ENCODE measurements around the gene CREBBP.

CREBBP gene

DNA sequence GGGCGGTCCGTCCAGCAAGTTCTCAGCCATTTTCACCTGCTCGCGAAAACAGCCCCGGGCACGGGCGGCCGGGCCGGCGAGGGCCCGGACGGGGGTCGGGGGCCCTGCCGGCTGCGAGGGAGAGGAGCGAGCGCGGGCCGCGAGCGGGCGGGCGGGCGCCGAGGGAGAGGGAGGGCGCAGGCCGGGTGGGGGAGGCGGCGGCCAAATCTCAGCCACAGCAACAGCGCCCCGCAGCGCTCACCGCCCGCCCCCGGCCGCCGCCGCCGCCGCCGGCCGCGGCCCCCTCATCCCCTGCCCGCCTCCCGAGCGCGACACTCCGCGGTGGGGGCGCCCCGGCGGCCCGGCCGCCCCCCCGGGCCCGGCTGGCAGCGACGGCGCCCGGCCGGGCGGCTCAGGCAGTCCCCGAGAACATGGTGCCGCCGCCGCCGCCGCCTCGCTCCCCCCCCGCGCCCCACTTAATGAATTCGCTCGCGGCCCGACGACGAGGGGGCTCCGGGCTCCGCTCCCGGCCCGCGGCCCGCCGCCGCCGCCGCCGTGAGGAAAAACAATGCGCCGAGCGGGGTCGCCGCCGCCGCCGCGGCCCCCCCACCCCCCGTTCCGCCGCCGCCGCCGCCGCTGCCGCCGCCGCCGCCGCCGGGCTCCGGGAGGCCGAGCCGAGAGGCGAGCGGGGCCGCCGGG, 487 bp downstream of the CREBBP start:
- H3K9ac ChIP-seq (ENCODE audit: insufficient read length, low read depth): peak overlapping the region; percentile 94
- H3K4me1 ChIP-seq (ENCODE audit: insufficient read depth, insufficient read length): peaks cover 5% of the 10 kb centered on the region
- no peak for TF ChIP-seq ZNF274 (IDR thresholded peaks at IDR 0.05; ENCODE audit: low read depth, low read length)
- TF ChIP-seq SUZ12 (IDR thresholded peaks at IDR 0.05; ENCODE audit: extremely low read depth, insufficient read depth, insufficient read length): no peak
- TF ChIP-seq YY1 (IDR thresholded peaks at IDR 0.05; ENCODE audit: insufficient read depth, insufficient read length): no peak
- no peaks in the 10 kb centered on the region for H3K27me3 ChIP-seq (ENCODE audit: insufficient read depth, insufficient read length)
- no peaks in the 10 kb centered on the region for H3K9me3 ChIP-seq (ENCODE audit: insufficient read depth, low read length)
- DNase-seq (ENCODE audit: low read depth, low spot score): no peak
- H3K4me3 ChIP-seq (ENCODE audit: insufficient read length, low read depth): peak overlapping the region; percentile 89
- peaks cover 21% of the 10 kb centered on the region for H3K36me3 ChIP-seq (ENCODE audit: insufficient read depth, insufficient read length, low read length)

DNA sequence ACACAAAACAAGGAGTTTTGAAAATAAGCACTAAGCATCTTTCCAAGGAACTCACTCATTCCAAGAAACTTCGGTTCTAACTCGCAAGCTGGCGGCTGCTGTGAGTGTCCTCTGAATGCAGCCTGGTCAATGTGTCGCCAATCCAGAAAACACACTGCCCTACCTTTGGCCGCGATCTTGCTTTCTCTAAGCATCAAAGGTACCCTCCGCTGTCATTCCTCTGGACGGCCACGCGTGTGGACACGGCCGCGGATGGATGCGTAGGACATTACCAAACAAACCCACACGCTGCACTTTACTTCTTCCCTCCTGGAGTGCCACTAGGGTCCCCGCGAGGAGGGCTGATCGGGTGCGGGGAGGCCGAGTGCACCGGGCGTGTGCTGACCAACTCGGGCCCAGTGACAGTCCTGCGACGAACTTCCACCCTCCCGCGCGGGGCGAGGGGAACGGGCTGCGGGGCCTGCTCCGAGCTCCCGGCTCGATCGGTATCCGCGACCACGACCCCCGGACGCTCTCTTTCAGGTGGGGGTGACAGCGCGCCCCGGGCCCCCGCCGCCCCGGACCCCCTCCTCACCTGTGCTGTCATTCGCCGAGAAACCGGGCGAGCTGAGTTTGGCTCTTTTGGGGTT, 1.1 kb downstream of the CREBBP start:
- Histone ChIP-seq H3K4me3 (ENCODE audit: insufficient read length, low read depth) (peak overlapping the region; percentile 89), H3K9ac (ENCODE audit: insufficient read length, low read depth) (peak overlapping the region; percentile 94), H3K36me3 (ENCODE audit: insufficient read depth, insufficient read length, low read length) (peaks cover 21% of the 10 kb centered on the region), H3K4me1 (ENCODE audit: insufficient read depth, insufficient read length) (peaks cover 7% of the 10 kb centered on the region), H3K27me3 (ENCODE audit: insufficient read depth, insufficient read length) (no peaks in the 10 kb centered on the region), H3K9me3 (ENCODE audit: insufficient read depth, low read length) (no peaks in the 10 kb centered on the region)
- no peak for TF ChIP-seq YY1 (IDR thresholded peaks at IDR 0.05; ENCODE audit: insufficient read depth, insufficient read length)
- TF ChIP-seq ZNF274 (IDR thresholded peaks at IDR 0.05; ENCODE audit: low read depth, low read length): no peak
- no peak for TF ChIP-seq SUZ12 (IDR thresholded peaks at IDR 0.05; ENCODE audit: extremely low read depth, insufficient read depth, insufficient read length)
- DNase-seq (ENCODE audit: low read depth, low spot score): no peak

- no peaks in the 10 kb centered on the region for H3K27me3 ChIP-seq (ENCODE audit: insufficient read depth, insufficient read length)
- peak overlapping the region; percentile 89 for H3K4me3 ChIP-seq (ENCODE audit: insufficient read length, low read depth)
- peaks cover 21% of the 10 kb centered on the region for H3K36me3 ChIP-seq (ENCODE audit: insufficient read depth, insufficient read length, low read length)
- peaks cover 10% of the 10 kb centered on the region for H3K4me1 ChIP-seq (ENCODE audit: insufficient read depth, insufficient read length)
- no peak overlapping the region for H3K9ac ChIP-seq (ENCODE audit: insufficient read length, low read depth)
- H3K9me3 ChIP-seq (ENCODE audit: insufficient read depth, low read length): no peaks in the 10 kb centered on the region
- DNase-seq (ENCODE audit: low read depth, low spot score): no peak
- no peak for TF ChIP-seq ZNF274 (IDR thresholded peaks at IDR 0.05; ENCODE audit: low read depth, low read length)
Measured at GRCh38 chr16:3878610-3879009, 1.9 kb downstream of the CREBBP start.

DNA sequence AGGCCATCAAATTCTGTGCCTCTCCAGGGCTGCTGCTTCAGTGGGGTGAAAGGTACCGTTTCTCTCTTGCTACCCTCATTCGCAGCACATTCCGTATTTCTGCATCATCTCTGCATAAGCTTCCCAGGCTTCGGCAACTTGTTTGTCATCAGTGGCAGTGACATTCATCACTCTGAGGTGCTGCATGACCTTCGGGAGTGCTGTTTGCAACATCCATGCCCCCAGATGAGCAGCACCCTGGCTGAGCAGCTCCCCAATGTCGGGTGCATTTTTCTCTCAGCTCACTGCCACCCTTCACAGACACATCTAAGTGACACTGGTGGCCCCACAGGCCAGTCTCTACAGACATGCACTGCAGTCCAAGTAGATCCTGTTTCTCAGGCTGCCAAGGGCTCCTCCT, 3.8 kb downstream of the CREBBP start:
- TF ChIP-seq YY1 (IDR thresholded peaks at IDR 0.05; ENCODE audit: insufficient read depth, insufficient read length): no peak
- no peak for TF ChIP-seq ZNF274 (IDR thresholded peaks at IDR 0.05; ENCODE audit: low read depth, low read length)
- peaks cover 20% of the 10 kb centered on the region for H3K4me1 ChIP-seq (ENCODE audit: insufficient read depth, insufficient read length)
- no peak overlapping the region for H3K4me3 ChIP-seq (ENCODE audit: insufficient read length, low read depth)
- H3K9ac ChIP-seq (ENCODE audit: insufficient read length, low read depth): no peak overlapping the region
- no peaks in the 10 kb centered on the region for H3K27me3 ChIP-seq (ENCODE audit: insufficient read depth, insufficient read length)
- no peaks in the 10 kb centered on the region for H3K9me3 ChIP-seq (ENCODE audit: insufficient read depth, low read length)
- peaks cover 21% of the 10 kb centered on the region for H3K36me3 ChIP-seq (ENCODE audit: insufficient read depth, insufficient read length, low read length)
- no peak for DNase-seq (ENCODE audit: low read depth, low spot score)

DNA sequence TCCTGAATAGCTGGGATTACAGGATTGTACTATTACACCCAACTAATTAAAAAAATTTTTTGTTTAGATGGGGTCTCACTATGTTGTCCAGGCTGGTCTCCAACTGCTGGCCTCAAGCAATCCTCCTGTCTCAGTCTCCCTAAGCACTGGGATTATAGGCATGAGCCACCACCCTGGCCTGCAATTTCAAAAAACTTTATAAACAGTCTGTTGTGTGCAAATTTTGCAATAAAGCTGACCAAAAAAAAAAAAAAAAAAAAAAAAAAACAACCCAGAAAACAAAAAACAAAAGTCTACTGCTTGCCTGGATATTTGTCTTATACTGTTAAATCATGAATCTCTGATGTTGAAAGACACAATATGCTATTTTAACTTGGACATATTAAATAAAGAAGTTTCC, 4.4 kb downstream of the CREBBP start:
- H3K27me3 ChIP-seq (ENCODE audit: insufficient read depth, insufficient read length): no peaks in the 10 kb centered on the region
- H3K9me3 ChIP-seq (ENCODE audit: insufficient read depth, low read length): no peaks in the 10 kb centered on the region
- DNase-seq (ENCODE audit: low read depth, low spot score): no peak
- peaks cover 17% of the 10 kb centered on the region for H3K4me1 ChIP-seq (ENCODE audit: insufficient read depth, insufficient read length)
- no peak overlapping the region for H3K9ac ChIP-seq (ENCODE audit: insufficient read length, low read depth)
- TF ChIP-seq ZNF274 (IDR thresholded peaks at IDR 0.05; ENCODE audit: low read depth, low read length) (no peak), YY1 (IDR thresholded peaks at IDR 0.05; ENCODE audit: insufficient read depth, insufficient read length) (no peak), SUZ12 (IDR thresholded peaks at IDR 0.05; ENCODE audit: extremely low read depth, insufficient read depth, insufficient read length) (no peak)
- no peak overlapping the region for H3K4me3 ChIP-seq (ENCODE audit: insufficient read length, low read depth)
- H3K36me3 ChIP-seq (ENCODE audit: insufficient read depth, insufficient read length, low read length): peaks cover 21% of the 10 kb centered on the region

DNA sequence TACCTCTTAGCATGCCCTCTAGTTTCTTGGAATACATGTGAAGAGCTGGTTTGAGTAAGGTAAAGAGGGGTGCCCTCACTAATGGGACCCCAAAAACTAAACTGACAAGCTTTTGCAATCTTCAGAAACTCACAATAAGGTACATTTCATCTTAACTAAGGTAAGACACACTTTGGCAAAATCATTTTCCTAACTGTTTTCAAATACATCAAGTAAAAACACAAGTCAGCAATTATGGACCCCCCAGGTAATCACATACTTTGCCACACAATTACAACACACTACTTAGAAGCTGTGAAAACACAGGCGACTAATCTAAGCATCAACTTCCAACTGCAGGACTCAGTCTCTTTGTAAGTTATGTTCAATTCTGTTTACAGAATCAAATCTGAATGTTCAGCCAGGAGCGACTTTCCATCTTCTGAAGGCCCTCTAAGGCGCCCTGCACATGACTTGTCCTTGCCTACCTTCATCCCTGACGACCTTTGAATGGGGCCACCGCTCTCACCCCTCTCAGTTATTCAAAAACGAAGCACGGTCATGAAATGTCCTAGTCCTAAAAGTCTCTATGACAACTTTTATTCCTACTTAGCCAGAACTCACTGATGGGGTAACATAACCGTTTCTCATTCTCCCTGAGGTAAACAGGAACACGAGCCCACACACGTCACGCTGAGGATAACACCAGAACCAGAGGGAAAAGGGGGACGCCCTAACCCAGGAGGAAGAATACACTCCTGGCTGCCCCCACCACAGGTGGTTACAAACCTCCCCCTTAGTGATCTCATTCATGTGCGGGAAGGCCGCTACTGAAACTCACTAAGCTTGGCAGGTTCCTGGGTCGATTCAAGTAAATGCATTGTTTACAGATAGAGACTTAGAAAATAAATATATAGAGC, 5.5 kb downstream of the CREBBP start:
- Histone ChIP-seq H3K36me3 (ENCODE audit: insufficient read depth, insufficient read length, low read length) (peaks cover 21% of the 10 kb centered on the region), H3K9ac (ENCODE audit: insufficient read length, low read depth) (no peak overlapping the region), H3K4me3 (ENCODE audit: insufficient read length, low read depth) (no peak overlapping the region), H3K27me3 (ENCODE audit: insufficient read depth, insufficient read length) (no peaks in the 10 kb centered on the region), H3K9me3 (ENCODE audit: insufficient read depth, low read length) (no peaks in the 10 kb centered on the region), H3K4me1 (ENCODE audit: insufficient read depth, insufficient read length) (peaks cover 17% of the 10 kb centered on the region)
- DNase-seq (ENCODE audit: low read depth, low spot score): no peak
- no peak for TF ChIP-seq SUZ12 (IDR thresholded peaks at IDR 0.05; ENCODE audit: extremely low read depth, insufficient read depth, insufficient read length)
- TF ChIP-seq ZNF274 (IDR thresholded peaks at IDR 0.05; ENCODE audit: low read depth, low read length): no peak
- TF ChIP-seq YY1 (IDR thresholded peaks at IDR 0.05; ENCODE audit: insufficient read depth, insufficient read length): no peak

DNA sequence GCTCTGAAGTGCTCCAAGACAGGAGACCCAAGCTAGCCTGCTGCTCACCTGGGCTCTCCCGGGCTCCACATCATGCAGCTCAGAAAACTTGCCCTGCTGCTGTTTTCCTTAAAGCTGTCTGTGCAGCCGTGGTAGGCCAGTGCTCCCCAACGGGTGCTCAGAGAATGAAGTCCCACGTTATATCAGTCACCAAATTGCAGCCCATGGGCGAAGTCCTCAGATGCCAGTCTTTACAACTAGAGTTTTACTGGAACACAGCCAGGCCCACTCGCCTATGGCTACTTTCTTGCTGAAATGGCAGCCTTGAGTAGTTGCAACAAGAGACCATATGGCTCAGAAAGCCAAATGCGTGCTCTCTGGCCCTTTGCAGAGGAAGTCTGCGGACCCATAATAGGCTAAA, 6.3 kb downstream of the CREBBP start:
- Histone ChIP-seq H3K4me1 (ENCODE audit: insufficient read depth, insufficient read length) (peaks cover 17% of the 10 kb centered on the region), H3K4me3 (ENCODE audit: insufficient read length, low read depth) (no peak overlapping the region), H3K27me3 (ENCODE audit: insufficient read depth, insufficient read length) (no peaks in the 10 kb centered on the region), H3K36me3 (ENCODE audit: insufficient read depth, insufficient read length, low read length) (peaks cover 23% of the 10 kb centered on the region), H3K9ac (ENCODE audit: insufficient read length, low read depth) (no peak overlapping the region), H3K9me3 (ENCODE audit: insufficient read depth, low read length) (no peaks in the 10 kb centered on the region)
- DNase-seq (ENCODE audit: low read depth, low spot score): no peak
- TF ChIP-seq ZNF274 (IDR thresholded peaks at IDR 0.05; ENCODE audit: low read depth, low read length): no peak
